ENCODE measurements around the gene PPY. TPM values are rescaled to one million over a fixed set of nuclear protein-coding genes. Genes with fewer than 3 reads are reported as not detected.

The PPY gene
- total and polyA plus RNA-seq, 10 of the 15 experiments (the other 5 are each of a cell fraction or from before 2014, with no cell fraction given) = 0.91 TPM; not detected in 9

- Histone ChIP-seq H3K27ac (ENCODE audit: control insufficient read depth, insufficient read depth) (no peak overlapping the region), H3K9ac (ENCODE audit: control insufficient read depth, insufficient read depth, low read length) (no peak overlapping the region), H4K20me1 (ENCODE audit: control insufficient read depth, insufficient read depth) (no peaks in the 10 kb centered on the region), H3K9me3 (replicated peaks; ENCODE audit: control insufficient read depth, insufficient read depth, low read length) (no peaks in the 10 kb centered on the region), H3K4me1 (ENCODE audit: control insufficient read depth, insufficient read depth, low read length) (no peaks in the 10 kb centered on the region), H2AFZ (ENCODE audit: control insufficient read depth, low read depth, low read length) (no peak overlapping the region), H3K4me2 (ENCODE audit: control insufficient read depth, insufficient read depth) (no peak overlapping the region), H3K79me2 (ENCODE audit: control insufficient read depth, insufficient read depth, low read length) (no peaks in the 10 kb centered on the region), H3K4me3 (no peak overlapping the region), H3K36me3 (ENCODE audit: control insufficient read depth in 2 of 2, insufficient read depth in 2 of 2, low read length in 1 of 2) (no peaks in the 10 kb centered on the region), H3K27me3 (replicated peaks in 1 of 2; ENCODE audit: control insufficient read depth in 2 of 2, insufficient read depth in 2 of 2, low read length in 1 of 2) (peaks cover 0 to 2% of the 10 kb centered on the region in 2 experiments; a peak in 2 of 4 replicates)
- RAD21 ChIA-PET (ENCODE audit: unreplicated experiment) = no interaction called here
- DNase-seq (ENCODE audit: low read depth, low spot score) (no peak), ATAC-seq (no peak), FAIRE-seq (no peak)
- 2% methylated on average over 2 of the region's 2 CpGs for WGBS (ENCODE audit: insufficient coverage, insufficient replicate concordance, low lambda C conversion rate, missing lambda C conversion rate)
- BruUV-seq (replicated peaks) = no TSS peak
- CTCF ChIA-PET = interaction anchor here (0.9 kb wide), 1 partner anchor 15 kb away, joined by 7 read pairs; no protein-coding TSS in a partner anchor
- SMC1A ChIA-PET (ENCODE audit: uncharacterized antibody, unreplicated experiment) = interaction anchor here (1.0 kb wide), 1 partner anchor 15 kb away, joined by 4 read pairs; no protein-coding TSS in a partner anchor
- intact Hi-C loops (cut with micrococcal nuclease; ENCODE audit: unreplicated experiment) = no loop called here
- in situ Hi-C loops (cut with MboI) = no loop called here
- POLR2A ChIA-PET = no interaction called here
- TF ChIP-seq SRF (IDR thresholded peaks at IDR 0.05; ENCODE audit: low read depth in 2 of 2, low read length in 2 of 2) (no peak), CREM (IDR thresholded peaks at IDR 0.05; ENCODE audit: low read depth) (no peak), CBFB (IDR thresholded peaks at IDR 0.05; ENCODE audit: low read depth) (no peak), CEBPZ (IDR thresholded peaks at IDR 0.05; ENCODE audit: low read depth, low read length) (no peak), NFYB (IDR thresholded peaks at IDR 0.05; ENCODE audit: insufficient read depth, low read depth, low read length) (no peak), KDM1A (IDR thresholded peaks at IDR 0.05; ENCODE audit: borderline replicate concordance) (no peak)
Observed at GRCh38 chr17:43958748-43959352, 16.6 kb upstream of the PPY start.
